IMR-90 (cell line): ENCODE measurements around the gene ADAM15. TPM values are rescaled to one million over a fixed set of nuclear protein-coding genes. Genes with fewer than 3 reads are reported as not detected.

Experiments used
- ATAC-seq: fragments of 200-7000 bp; cut with Tn5 transposase; 2 replicates; pipeline ENCODE4 v1.9.1; 2020; ENCODE audit warnings: low read depth, mild to moderate bottlenecking, moderate library complexity
- BruUV-seq: library from RNA; stranded (reverse); fragments of 400-500 nt; replicated peaks from 2 replicates; lab custom pipeline; 2021; lab: Mats Ljungman, UMichigan
- CTCF ChIA-PET: fragments of 300-600 bp; formaldehyde crosslinking; extraction: SDS; loops from one replicate; lab custom pipeline; 2021; ENCODE audit warnings: antibody characterized with exemption; lab: Yijun Ruan, JAX
- POLR2A ChIA-PET: fragments of 300-600 bp; sonication (Branson Sonifier 250); formaldehyde crosslinking; loops from one replicate; lab custom pipeline; 2022; ENCODE audit warnings: antibody characterized with exemption; ENCODE audit not compliant: unreplicated experiment; lab: Charles Lee
- DNase-seq: peaks from one replicate; pipeline ENCODE4 v3.0.0; 2013
- H2AFZ ChIP-seq: replicated peaks from 2 replicates; pipeline ENCODE3; 2013; ENCODE audit warnings: low read length, mild to moderate bottlenecking; ENCODE audit not compliant: poor library complexity
- H2AK5ac ChIP-seq: 2 replicates; pipeline ENCODE4 v1.6.1; 2013; ENCODE audit warnings: low read depth, low read length, inconsistent platforms
- H2AK9ac ChIP-seq: replicated peaks from 2 replicates; pipeline ENCODE3; 2013; ENCODE audit warnings: mild to moderate bottlenecking, low read depth, low read length, moderate library complexity; ENCODE audit not compliant: poor library complexity
- H2BK120ac ChIP-seq: 2 replicates; pipeline ENCODE4 v1.6.1; 2013; ENCODE audit warnings: low read depth, low read length, inconsistent platforms
- H2BK15ac ChIP-seq: 3 replicates; pipeline ENCODE4 v1.6.1; 2013; ENCODE audit warnings: low read depth, low read length, inconsistent platforms
- H2BK20ac ChIP-seq: 2 replicates; pipeline ENCODE4 v1.6.1; 2013; ENCODE audit warnings: low read depth, mild to moderate bottlenecking, inconsistent platforms, low read length, moderate library complexity
- H2BK5ac ChIP-seq: 2 replicates; pipeline ENCODE4 v1.6.1; 2013; ENCODE audit warnings: mild to moderate bottlenecking, low read depth, low read length, inconsistent platforms; ENCODE audit not compliant: poor library complexity, severe bottlenecking
- H3K14ac ChIP-seq: replicated peaks from 2 replicates; pipeline ENCODE4 v1.6.1; 2013; ENCODE audit warnings: low read depth, low read length, inconsistent platforms
- H3K18ac ChIP-seq: 2 replicates; pipeline ENCODE4 v1.6.1; 2013; ENCODE audit warnings: low read depth, low read length, control low read depth
- H3K23ac ChIP-seq: 2 replicates; pipeline ENCODE4 v1.6.1; 2013; ENCODE audit warnings: low read depth, low read length, inconsistent platforms
- H3K27ac ChIP-seq: 2 replicates; pipeline ENCODE4 v1.5.1; 2013; ENCODE audit warnings: mild to moderate bottlenecking, control low read depth, low read length; ENCODE audit not compliant: insufficient read depth
- H3K27me3 ChIP-seq: 2 replicates; pipeline ENCODE4 v1.6.1; 2013; ENCODE audit warnings: low read length; ENCODE audit not compliant: control insufficient read depth, insufficient read depth
- H3K36me3 ChIP-seq: 2 replicates; pipeline ENCODE4 v1.6.1; 2013; ENCODE audit warnings: low read length, mixed read lengths; ENCODE audit not compliant: control insufficient read depth, insufficient read depth
- H3K4ac ChIP-seq: 2 replicates; pipeline ENCODE4 v1.6.1; 2013; ENCODE audit warnings: low read depth, low read length, inconsistent platforms
- H3K4me1 ChIP-seq: 2 replicates; pipeline ENCODE4 v1.6.1; 2013; ENCODE audit warnings: low read length, mixed read lengths; ENCODE audit not compliant: control insufficient read depth, insufficient read depth
- H3K4me2 ChIP-seq: 2 replicates; pipeline ENCODE4 v1.6.1; 2013; ENCODE audit warnings: low read depth, mild to moderate bottlenecking, control low read depth, low read length, moderate library complexity
- H3K4me3 ChIP-seq: 2 replicates; pipeline ENCODE4 v1.5.1; 2013; ENCODE audit warnings: low read depth, mild to moderate bottlenecking, control low read depth, low read length, moderate library complexity; ENCODE audit not compliant: insufficient read depth
- H3K56ac ChIP-seq: 2 replicates; pipeline ENCODE4 v1.6.1; 2013; ENCODE audit warnings: low read length, inconsistent platforms; ENCODE audit not compliant: insufficient read depth; ENCODE audit errors: extremely low read depth
- H3K79me1 ChIP-seq, 2 experiments: 2 replicates each; pipeline ENCODE4 v1.6.1; 2013; ENCODE audit warnings: low read length in 2 of 2, inconsistent platforms in 1 of 2, low read depth in 1 of 2
- H3K9ac ChIP-seq: 2 replicates; pipeline ENCODE4 v1.6.1; 2013; ENCODE audit warnings: low read depth, low read length, control low read depth
- H3K9me1 ChIP-seq: 2 replicates; pipeline ENCODE4 v1.6.1; 2013; ENCODE audit warnings: low read length, inconsistent platforms; ENCODE audit not compliant: insufficient read depth
- H3K9me3 ChIP-seq: 2 replicates; pipeline ENCODE4 v1.6.1; 2013; ENCODE audit warnings: low read length; ENCODE audit not compliant: control insufficient read depth, insufficient read depth
- H4K20me1 ChIP-seq: 2 replicates; pipeline ENCODE4 v1.6.1; 2013; ENCODE audit warnings: low read length, inconsistent platforms; ENCODE audit not compliant: insufficient read depth
- H4K5ac ChIP-seq: 2 replicates; pipeline ENCODE4 v1.6.1; 2013; ENCODE audit warnings: mild to moderate bottlenecking, low read depth, low read length, control low read depth
- H4K8ac ChIP-seq, 2 experiments: 2 replicates each; pipeline ENCODE4 v1.6.1; 2013; ENCODE audit warnings: low read depth in 2 of 2, low read length in 2 of 2, control low read depth in 1 of 2, inconsistent platforms in 1 of 2
- H4K91ac ChIP-seq: 2 replicates; pipeline ENCODE4 v1.6.1; 2013; ENCODE audit warnings: low read depth, low read length, inconsistent platforms; ENCODE audit not compliant: insufficient read depth
- BHLHE40 ChIP-seq: fragments of 150-350 bp; IDR thresholded peaks from 2 replicates; pipeline ENCODE4 v1.6.1; 2016; ENCODE audit warnings: mild to moderate bottlenecking, low read depth, low read length
- CEBPB ChIP-seq: IDR thresholded peaks from 2 replicates; pipeline ENCODE4 v1.6.1; 2012; ENCODE audit warnings: low read depth, low read length, improper control_type of control experiment
- CHD1 ChIP-seq: IDR thresholded peaks from 2 replicates; pipeline ENCODE4 v1.6.1; 2012; ENCODE audit warnings: low read depth, low read length, improper control_type of control experiment
- CTCF ChIP-seq: conservative IDR thresholded peaks from 2 replicates; pipeline ENCODE4 v1.5.1; 2012; ENCODE audit warnings: mild to moderate bottlenecking, low read depth, low read length, improper control_type of control experiment
- MXI1 ChIP-seq: IDR thresholded peaks from 2 replicates; pipeline ENCODE4 v1.6.1; 2012; ENCODE audit warnings: low read depth, mild to moderate bottlenecking, low read length, moderate library complexity, borderline replicate concordance
- NFE2L2 ChIP-seq: fragments of 150-350 bp; IDR thresholded peaks from 2 replicates; pipeline ENCODE4 v1.6.1; 2016; ENCODE audit warnings: low read depth, mild to moderate bottlenecking, low read length
- POLR2A ChIP-seq: IDR thresholded peaks from 2 replicates; pipeline ENCODE4 v1.6.1; 2012; ENCODE audit warnings: mild to moderate bottlenecking, low read depth, low read length
- SMC3 ChIP-seq: fragments of 150-350 bp; IDR thresholded peaks from 2 replicates; pipeline ENCODE4 v1.6.1; 2016; ENCODE audit warnings: low read depth, mild to moderate bottlenecking, antibody characterized with exemption, low read length, moderate library complexity
- USF2 ChIP-seq: fragments of 150-350 bp; IDR thresholded peaks from 2 replicates; pipeline ENCODE4 v1.6.1; 2017; ENCODE audit warnings: mild to moderate bottlenecking, antibody characterized with exemption, low read length, low read depth
- WGBS, 2 experiments: methylation state at CpG; one replicate each; pipeline versions ENCODE4 v1.1.5 to v1.1.7; 2013; ENCODE audit warnings: missing lambda C conversion rate in 2 of 2; ENCODE audit not compliant: insufficient read length in 1 of 2; ENCODE audit errors: extremely low coverage in 2 of 2; 5-methylcytosine and 5-hydroxymethylcytosine counted together
- dilution Hi-C: fragments of 300-500 bp; cut with HindIII; formaldehyde crosslinking; loops from one replicate; pipeline ENCODE4 v1.14.3; 2018; ENCODE audit warnings: low sequenced_read_pairs; ENCODE audit not compliant: unreplicated experiment
- in situ Hi-C: fragments of 300-500 bp; cut with MboI; formaldehyde crosslinking; loops from 3 replicates; pipeline ENCODE4 v1.14.3; 2019; ENCODE audit warnings: low sequenced_read_pairs, inconsistent platforms, mixed read lengths
- intact Hi-C: fragments of 100-400 bp; cut with micrococcal nuclease; formaldehyde crosslinking; loops from 2 replicates; pipeline ENCODE4 v1.10.0; 2022
- polyA plus RNA-seq, 3 experiments: library from polyadenylated mRNA; depleted of rRNA; stranded (reverse); fragments of >200 nt; gene quantifications; 2 replicates each; pipeline ENCODE4 v1.2.3, GENCODE V29; 2012; ENCODE audit warnings: low replicate concordance in 1 of 3
- total RNA-seq: library from RNA; depleted of rRNA; stranded (reverse); fragments of >200 nt; gene quantifications from 2 replicates; pipeline ENCODE4 v1.2.3, GENCODE V29; 2012
- TF ChIP-seq, protein P1 (sequence below): fragments of 150-350 bp; IDR thresholded peaks from 2 replicates; pipeline ENCODE4 v1.6.1; 2016; ENCODE audit warnings: low read depth, mild to moderate bottlenecking, low read length, moderate library complexity, borderline replicate concordance

Gene ADAM15
- total and polyA plus RNA-seq, 2 of the 4 experiments (the other 2 are of a cell fraction): 25.6 to 52.4 TPM

- H2AK5ac ChIP-seq: no peak overlapping the region
- ChIA-PET POLR2A (no interaction called here), CTCF (no interaction called here)
- peaks cover 21% of the 10 kb centered on the region; the same call in 1 of the 2 replicates for H3K36me3 ChIP-seq
- dilution Hi-C loops: no loop called here
- no peak overlapping the region for H4K5ac ChIP-seq
- peaks cover 7% of the 10 kb centered on the region; the same call in 1 of the 2 replicates for H3K27me3 ChIP-seq
- no peak overlapping the region for H3K4me3 ChIP-seq
- no peak overlapping the region for H2AFZ ChIP-seq
- H3K56ac ChIP-seq: no peak overlapping the region
- H3K9ac ChIP-seq: no peak overlapping the region
- H4K8ac ChIP-seq: no peak overlapping the region
- no peaks in the 10 kb centered on the region for H3K9me3 ChIP-seq
- TF ChIP-seq POLR2A: no peak
- TF ChIP-seq CEBPB: no peak
- TF ChIP-seq, protein P1, sequence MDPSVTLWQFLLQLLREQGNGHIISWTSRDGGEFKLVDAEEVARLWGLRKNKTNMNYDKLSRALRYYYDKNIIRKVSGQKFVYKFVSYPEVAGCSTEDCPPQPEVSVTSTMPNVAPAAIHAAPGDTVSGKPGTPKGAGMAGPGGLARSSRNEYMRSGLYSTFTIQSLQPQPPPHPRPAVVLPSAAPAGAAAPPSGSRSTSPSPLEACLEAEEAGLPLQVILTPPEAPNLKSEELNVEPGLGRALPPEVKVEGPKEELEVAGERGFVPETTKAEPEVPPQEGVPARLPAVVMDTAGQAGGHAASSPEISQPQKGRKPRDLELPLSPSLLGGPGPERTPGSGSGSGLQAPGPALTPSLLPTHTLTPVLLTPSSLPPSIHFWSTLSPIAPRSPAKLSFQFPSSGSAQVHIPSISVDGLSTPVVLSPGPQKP: no peak
- TF ChIP-seq SMC3: no peak
- TF ChIP-seq MXI1: no peak
- no peak for TF ChIP-seq NFE2L2
- no peak for TF ChIP-seq CHD1
- TF ChIP-seq BHLHE40: no peak
- TF ChIP-seq CTCF: no peak
- no peak for TF ChIP-seq USF2
- DNase-seq (no peak), ATAC-seq (no peak)
- no peak overlapping the region for H3K18ac ChIP-seq
- no CpG with 5 or more reads among the region's 3 CpGs for WGBS, 2 experiments
- no peak overlapping the region for H2AK9ac ChIP-seq
- no peak overlapping the region for H3K14ac ChIP-seq
- H2BK20ac ChIP-seq: no peak overlapping the region
- in situ Hi-C loops: no loop called here
- H3K4me2 ChIP-seq: no peak overlapping the region
- H2BK5ac ChIP-seq: no peak overlapping the region
- no peak overlapping the region for H2BK120ac ChIP-seq
- H3K4me1 ChIP-seq: peaks cover 5% of the 10 kb centered on the region; the same call in 1 of the 2 replicates
- no TSS peak for BruUV-seq
- no peak overlapping the region for H3K4ac ChIP-seq
- H2BK15ac ChIP-seq: no peak overlapping the region
- no peak overlapping the region for H3K27ac ChIP-seq
- peaks cover 10 to 17% of the 10 kb centered on the region in 2 experiments for H3K79me1 ChIP-seq
- no peak overlapping the region for H4K91ac ChIP-seq
- intact Hi-C loops: no loop called here
- peaks cover 4% of the 10 kb centered on the region; the same call in 1 of the 2 replicates for H4K20me1 ChIP-seq
- no peak overlapping the region for H3K23ac ChIP-seq
- H3K9me1 ChIP-seq: peaks cover 8% of the 10 kb centered on the region; the same call in 1 of the 2 replicates
These were observed 17.5 kb downstream of the ADAM15 start for GRCh38 chr1:155068599-155068998.
